Erythroblast (primary cell): Measurements from ENCODE around the gene UNC5A.

ENCODE experiments used
- GATA1 ChIP-seq: IDR thresholded peaks from 2 replicates; pipeline ENCODE4 v1.6.1; 2011; ENCODE audit warnings: low read depth, mild to moderate bottlenecking, control low read depth, low read length, moderate library complexity
- POLR2A ChIP-seq: IDR thresholded peaks from 2 replicates; pipeline ENCODE4 v1.6.1; 2011; ENCODE audit warnings: mild to moderate bottlenecking, low read length

GRCh38 chr5:176857894-176858273 is 47.5 kb downstream of the UNC5A start:
- TF ChIP-seq POLR2A (no peak), GATA1 (no peak)
